SK-MEL-5 (cell line): Measurements from ENCODE around the gene TTLL10. TPM values are rescaled to one million over a fixed set of nuclear protein-coding genes. Genes with fewer than 3 reads are reported as not detected.
"Not testable (repeated sequence)": the region's sequence is repeated elsewhere in the genome, so short reads cannot be mapped to it uniquely, and the experiment has no call there.

Experiments used
- DNase-seq: peaks from one replicate; pipeline ENCODE4 v3.0.0-alpha.2; 2016; ENCODE audit warnings: low read depth, low spot score
- in situ Hi-C: cut with HindIII; loops from 2 replicates; pipeline ENCODE4 v1.10.0; 2016; ENCODE audit warnings: low sequenced_read_pairs, high pct_unique_total_duplicates, low pct_unique_long_range_greater_than_20kb
- total RNA-seq: library from RNA; depleted of rRNA; stranded (reverse); fragments of >200 nt; shearing (Covaris generic); gene quantifications from 2 replicates; pipeline ENCODE4 v1.2.3, GENCODE V29; 2014

The TTLL10 gene
- total RNA-seq, 1 experiment from 2014 or later, result not detected

DNA sequence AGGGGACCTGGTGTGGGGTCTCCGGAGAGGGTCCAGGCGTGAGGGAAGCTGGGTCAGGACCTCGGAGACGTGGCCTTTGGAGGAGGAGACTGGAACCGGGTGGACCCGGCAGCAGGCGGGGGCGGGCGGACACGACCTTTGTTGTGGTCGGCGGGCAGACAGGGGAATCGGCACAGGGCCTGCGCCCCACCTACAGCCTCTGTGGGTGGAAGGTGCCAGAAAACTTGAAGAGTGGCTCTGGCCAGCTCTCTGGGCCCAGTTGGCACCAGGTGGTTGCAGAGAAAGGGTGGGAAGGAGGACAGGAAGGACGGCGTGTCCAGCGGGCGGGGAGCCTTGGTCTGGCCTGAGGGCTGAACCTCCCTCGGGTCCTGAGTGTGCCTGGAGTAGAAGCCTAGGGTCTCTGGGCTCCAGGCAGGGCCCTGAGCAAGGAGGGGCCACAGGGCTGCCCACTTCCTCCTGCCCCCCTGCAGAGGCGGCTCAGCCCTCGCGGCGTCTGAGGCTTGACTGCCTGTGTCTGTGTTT is 7.7 kb upstream of the TTLL10 start:
- in situ Hi-C loops, result no loop called here

DNA sequence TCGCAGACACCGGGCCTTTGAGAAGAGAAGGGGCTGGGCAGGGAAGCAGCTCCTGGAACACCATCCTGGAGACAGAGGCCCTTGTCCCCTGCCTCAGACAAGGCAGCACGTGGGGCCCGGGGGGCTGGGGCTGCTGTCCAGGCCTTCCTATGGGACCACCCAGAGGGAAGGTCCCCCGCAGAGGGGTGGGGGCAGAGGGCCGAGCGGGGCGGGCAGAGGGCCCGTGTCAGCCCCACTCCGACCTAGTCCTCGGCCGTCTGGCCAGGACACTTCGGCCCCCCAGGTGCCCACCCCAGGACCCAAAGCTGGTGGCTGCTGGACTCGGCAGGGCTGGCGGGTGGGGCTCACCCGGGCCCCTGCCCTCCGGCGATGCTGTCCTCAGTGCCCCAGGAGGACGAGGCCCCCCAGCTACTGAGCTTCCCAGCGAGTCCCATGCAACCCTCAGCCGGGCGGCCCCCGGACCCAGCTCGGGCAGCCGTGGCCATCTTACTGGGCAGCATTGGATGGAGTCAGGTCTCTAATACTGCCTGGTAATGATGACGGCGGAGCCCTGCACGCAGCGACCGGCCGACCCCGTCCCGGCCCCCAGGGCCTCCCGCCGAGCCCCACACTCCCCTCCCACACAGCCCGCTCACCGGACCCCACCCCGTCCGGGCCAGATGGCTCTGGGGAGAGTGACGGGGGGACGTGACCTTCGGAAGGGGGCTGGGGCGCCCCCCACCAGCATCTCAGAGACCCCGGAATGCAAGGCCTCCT is 6.9 kb upstream of the TTLL10 start:
- no peak for DNase-seq
- in situ Hi-C loops, result no loop called here

More for the DNA sequence above, 7.7 kb upstream of the TTLL10 start:
- no peak for DNase-seq

GRCh38 chr1:1167398-1167821 is 6.3 kb upstream of the TTLL10 start:
- in situ Hi-C loops, result no loop called here
- DNase-seq, result no peak

- in situ Hi-C loops, result no loop called here
Measured at GRCh38 chr1:1167841-1168450, 5.7 kb upstream of the TTLL10 start.

GRCh38 chr1:1168451-1169411 is 4.9 kb upstream of the TTLL10 start:
- in situ Hi-C loops, result no loop called here
- no peak for DNase-seq

More at GRCh38 chr1:1167841-1168450, 5.7 kb upstream of the TTLL10 start:
- DNase-seq, result no peak

DNA sequence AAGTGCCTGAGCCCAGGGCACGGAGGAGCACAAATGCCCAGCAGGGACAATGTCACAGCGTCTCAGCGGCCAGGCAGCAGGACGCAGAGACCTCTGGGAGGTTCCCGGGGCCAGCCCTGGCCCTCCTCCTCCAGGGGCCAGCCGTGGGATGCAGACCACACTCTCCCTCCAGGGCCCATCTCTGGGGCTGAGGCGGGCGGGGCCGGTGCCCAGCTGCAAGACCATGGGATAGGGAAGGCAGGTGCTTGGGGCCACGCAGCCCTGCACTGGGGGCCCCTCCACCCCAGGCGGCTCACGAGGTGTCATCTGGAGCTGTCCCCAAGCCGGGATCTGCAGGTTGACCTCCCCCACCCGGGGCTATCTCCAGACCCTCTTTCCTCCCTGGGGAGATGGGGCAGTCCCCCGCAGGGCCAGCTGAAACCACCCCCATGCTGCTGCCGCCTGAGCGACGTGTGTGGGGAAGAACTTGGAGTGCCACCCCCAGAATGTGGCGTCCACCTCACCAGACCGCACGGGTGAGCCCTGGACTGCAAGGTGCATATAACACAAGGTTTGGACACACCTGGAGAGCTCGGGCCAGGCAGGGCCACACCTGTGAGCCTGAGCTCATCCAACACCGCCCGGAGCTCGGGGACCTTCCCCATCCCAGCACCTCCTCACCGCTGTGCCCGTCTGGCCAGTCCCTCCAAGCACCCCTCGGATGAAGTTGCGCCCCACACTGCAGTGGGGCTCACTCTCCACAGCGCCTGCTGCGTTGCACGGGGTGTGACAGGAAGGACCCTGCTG is 4.1 kb upstream of the TTLL10 start:
- in situ Hi-C loops, result no loop called here
- no peak for DNase-seq

- in situ Hi-C loops, result no loop called here
- no peak for DNase-seq
Measured at GRCh38 chr1:1170215-1171091, 3.2 kb upstream of the TTLL10 start.

DNA sequence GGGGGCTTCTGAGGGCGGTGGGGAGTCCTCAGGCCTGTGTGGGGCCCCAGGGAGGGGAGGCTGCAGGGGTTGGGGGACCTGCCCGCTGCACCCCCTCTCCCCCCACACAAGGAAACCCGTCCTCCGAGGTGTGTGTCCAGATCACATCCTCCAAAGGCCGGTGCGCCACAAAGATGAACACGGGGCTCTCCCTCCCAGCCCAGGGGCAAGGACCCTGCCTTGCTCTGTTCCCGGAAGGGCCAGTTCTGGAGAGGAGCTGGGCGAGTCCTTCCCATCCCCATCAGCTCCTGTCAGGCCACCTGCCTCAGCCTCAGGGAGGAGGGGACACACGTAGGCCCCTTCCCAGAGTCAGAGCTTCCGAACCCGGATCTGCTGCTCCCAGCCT is 2.5 kb upstream of the TTLL10 start:
- in situ Hi-C loops, result no loop called here

DNA sequence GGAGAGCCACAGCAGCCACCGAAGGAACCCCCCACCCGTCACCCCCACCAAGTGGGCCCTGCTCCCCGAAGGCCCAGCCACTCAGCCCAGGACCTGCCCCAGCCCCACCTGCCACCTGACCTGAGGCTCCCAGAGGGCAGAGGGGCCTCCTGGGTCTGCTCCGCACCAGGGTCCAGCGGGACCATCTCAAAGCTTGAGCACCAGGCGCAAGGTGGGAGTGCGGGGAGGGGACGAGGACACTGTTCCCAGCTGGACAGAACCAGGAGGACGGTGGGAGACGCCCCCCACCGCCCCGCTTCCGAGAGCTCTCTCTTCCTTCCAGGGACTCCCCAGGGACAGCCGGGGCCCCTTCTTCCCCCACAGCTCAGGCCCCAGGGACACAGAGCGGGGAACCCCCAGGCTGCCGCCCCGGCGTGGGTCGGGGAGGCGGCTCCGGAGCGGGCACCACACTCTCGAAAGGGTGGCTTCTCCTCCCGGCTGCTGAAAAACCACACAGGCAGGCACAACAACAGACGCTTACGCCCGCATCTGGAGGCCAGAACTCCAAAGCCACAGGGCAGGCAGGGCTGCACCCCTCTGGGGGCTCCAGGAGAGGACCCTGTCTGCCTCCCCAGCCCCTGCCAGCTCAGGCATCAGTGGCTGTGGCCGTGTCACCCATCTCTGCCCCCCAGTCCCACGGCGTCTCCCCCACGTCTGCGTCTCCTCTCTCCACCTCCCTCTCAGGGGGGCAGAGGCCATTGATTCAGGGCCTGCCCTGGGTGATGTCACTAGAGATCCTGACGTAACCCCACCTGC is 1.9 kb upstream of the TTLL10 start:
- no peak for DNase-seq
- in situ Hi-C loops, result no loop called here

More for the DNA sequence above, 2.5 kb upstream of the TTLL10 start:
- no peak for DNase-seq

- in situ Hi-C loops, result no loop called here
- no peak for DNase-seq
Measured at GRCh38 chr1:1173061-1173792, 453 bp upstream of the TTLL10 start.

DNA sequence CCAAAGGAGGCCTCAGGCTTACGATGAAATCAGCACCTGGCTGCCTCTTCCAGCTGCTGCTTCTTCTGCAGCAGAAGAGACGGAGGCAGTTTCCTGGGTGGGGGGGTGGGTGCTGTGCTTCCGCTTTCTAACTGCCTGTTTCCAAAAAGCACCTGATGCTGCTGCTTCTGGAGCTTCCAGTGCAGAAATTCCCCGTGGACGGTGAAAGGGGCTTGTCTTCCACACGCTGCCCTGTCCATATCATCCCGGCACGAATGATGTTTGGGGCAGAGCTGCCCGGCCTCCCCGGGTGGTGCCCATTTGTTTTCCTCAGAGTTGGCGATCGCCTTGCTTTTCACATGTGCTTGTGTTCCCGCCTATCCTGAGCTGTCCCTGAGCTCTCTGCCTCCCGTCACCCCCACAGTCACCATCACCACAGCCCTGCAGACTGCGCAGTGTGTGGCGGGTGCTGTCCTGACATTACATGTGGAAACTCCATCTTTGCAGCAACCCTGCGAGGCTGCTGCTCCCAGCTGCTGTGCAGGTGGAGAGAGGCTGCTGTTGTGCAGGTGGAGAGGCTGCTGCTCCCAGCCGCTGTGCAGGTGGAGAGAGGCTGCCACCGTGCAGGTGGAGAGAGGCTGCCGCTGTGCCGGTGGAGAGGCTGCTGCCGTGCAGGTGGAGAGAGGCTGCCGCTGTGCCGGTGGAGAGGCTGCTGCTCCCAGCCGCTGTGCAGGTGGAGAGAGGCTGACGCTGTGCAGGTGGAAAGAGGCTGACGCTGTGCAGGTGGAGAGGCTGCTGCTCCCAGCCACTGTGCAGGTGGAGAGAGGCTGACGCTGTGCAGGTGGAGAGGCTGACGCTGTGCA is 1.8 kb downstream of the TTLL10 start:
- DNase-seq, result no peak
- in situ Hi-C loops, result no loop called here

DNA sequence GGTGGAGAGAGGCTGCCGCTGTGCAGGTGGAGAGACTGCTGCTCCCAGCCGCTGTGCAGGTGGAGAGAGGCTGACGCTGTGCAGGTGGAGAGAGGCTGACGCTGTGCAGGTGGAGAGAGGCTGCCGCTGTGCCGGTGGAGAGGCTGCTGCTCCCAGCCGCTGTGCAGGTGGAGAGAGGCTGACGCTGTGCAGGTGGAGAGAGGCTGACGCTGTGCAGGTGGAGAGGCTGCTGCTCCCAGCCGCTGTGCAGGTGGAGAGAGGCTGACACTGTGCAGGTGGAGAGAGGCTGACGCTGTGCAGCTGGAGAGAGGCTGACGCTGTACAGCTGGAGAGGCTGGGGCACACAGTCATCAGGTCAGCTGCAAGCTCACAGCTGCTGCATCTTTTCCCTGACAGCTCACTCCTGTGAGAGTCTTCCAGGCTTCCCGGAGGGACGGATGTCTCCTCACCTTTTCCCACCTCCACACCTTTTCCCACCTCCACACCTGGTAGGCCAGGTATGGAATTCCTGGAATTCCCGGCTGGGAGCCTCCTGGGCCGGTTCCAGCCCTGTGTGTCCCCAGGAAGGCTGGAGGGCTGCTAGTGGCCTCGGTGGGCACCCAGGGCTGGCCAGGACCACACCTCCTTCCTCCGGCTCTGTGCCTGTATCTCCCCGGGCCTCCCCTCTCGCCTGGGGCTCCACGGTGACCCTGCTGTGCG is 2.5 kb downstream of the TTLL10 start:
- in situ Hi-C loops, DNase-seq: not testable (repeated sequence)

DNA sequence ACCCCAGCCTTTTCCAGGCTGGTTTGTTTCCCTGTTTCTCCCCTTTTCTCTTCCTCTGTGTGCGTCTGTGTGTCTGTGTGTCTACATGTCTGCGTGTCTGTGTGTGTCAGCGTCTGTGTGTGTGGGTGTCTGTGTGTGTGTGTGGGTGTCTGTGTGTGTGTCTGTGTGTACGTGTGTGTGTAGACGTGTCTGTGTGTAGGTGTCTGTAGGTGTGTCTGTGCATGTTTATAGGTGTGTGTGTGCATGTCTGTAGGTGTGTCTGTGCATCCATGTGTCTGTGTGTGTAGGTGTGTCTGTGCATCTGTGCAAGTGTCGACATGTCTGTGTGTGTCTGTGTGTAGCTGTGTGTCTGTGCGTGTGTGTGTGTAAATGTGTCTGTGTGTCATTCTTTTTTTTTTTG is 3.3 kb downstream of the TTLL10 start:
- in situ Hi-C loops, result no loop called here
- no peak for DNase-seq
